ENCODE data around the gene ANTXR1.

Gene ANTXR1

DNA sequence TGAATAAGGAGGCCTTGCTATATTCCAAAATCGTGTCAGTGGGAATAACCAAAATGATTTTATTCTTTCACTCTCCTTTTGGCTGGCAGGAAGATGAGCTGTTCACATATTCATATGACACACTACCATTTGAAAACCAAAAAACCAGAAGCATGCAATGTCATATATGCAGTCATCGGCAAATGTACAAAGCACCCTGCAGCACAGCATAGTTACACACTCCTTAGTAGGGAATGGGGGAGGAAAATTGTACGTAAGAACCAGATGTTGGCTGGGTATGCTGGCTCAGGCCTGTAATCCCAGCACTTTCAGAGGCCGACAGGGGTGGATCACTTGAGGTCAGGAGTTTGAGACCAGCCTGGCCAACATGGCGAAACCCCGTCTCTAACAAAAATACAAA is 197.4 kb downstream of the ANTXR1 start:
- TF ChIP-seq, protein P1, sequence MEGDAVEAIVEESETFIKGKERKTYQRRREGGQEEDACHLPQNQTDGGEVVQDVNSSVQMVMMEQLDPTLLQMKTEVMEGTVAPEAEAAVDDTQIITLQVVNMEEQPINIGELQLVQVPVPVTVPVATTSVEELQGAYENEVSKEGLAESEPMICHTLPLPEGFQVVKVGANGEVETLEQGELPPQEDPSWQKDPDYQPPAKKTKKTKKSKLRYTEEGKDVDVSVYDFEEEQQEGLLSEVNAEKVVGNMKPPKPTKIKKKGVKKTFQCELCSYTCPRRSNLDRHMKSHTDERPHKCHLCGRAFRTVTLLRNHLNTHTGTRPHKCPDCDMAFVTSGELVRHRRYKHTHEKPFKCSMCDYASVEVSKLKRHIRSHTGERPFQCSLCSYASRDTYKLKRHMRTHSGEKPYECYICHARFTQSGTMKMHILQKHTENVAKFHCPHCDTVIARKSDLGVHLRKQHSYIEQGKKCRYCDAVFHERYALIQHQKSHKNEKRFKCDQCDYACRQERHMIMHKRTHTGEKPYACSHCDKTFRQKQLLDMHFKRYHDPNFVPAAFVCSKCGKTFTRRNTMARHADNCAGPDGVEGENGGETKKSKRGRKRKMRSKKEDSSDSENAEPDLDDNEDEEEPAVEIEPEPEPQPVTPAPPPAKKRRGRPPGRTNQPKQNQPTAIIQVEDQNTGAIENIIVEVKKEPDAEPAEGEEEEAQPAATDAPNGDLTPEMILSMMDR (IDR thresholded peaks at IDR 0.05; ENCODE audit: low read depth, low read length), result no peak
- no peak for DNase-seq (ENCODE audit: extremely low read depth, low read depth)

DNA sequence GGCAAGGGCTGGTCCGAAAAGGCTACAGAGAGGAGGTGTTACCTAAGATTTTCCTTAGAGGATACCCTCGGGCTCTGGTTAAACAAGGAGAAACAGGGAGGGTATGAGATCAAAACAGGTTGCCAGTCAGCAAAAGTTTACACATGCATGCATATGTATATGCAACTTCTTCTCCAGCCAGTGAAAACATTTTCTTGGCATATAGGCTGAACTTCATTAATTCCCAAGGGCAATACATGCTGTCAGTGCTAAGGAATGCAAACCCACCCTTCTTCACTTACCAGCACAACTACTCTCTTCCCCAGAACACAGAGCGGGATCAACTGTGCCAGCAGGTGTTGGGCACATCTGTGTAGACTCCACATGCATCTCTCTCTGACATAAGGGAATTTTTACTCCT is 198.1 kb downstream of the ANTXR1 start:
- DNase-seq (ENCODE audit: extremely low read depth, low read depth), result no peak
- TF ChIP-seq, protein P1 (IDR thresholded peaks at IDR 0.05; ENCODE audit: low read depth, low read length), result no peak

DNA sequence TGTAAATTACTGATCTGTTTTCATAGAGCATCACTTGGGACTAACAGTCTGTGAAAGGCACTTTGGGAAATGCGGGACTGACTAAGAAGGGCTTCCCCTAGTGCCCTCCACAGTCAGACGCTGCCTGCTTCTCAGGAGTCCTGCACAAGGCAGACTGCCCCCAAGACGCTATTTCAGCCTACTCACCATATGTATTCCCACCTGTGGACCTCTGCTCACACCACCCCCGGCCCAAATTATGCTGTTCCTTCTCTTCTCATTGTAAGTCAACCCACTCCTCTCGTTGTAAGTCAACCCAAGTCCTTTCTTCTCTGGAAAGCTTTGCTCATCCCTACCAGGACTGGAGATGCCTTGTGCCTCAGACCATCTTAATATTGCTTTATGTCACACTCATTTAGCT is 198.7 kb downstream of the ANTXR1 start:
- DNase-seq (ENCODE audit: extremely low read depth, low read depth), result no peak
- TF ChIP-seq, protein P1 (IDR thresholded peaks at IDR 0.05; ENCODE audit: low read depth, low read length), result no peak

DNA sequence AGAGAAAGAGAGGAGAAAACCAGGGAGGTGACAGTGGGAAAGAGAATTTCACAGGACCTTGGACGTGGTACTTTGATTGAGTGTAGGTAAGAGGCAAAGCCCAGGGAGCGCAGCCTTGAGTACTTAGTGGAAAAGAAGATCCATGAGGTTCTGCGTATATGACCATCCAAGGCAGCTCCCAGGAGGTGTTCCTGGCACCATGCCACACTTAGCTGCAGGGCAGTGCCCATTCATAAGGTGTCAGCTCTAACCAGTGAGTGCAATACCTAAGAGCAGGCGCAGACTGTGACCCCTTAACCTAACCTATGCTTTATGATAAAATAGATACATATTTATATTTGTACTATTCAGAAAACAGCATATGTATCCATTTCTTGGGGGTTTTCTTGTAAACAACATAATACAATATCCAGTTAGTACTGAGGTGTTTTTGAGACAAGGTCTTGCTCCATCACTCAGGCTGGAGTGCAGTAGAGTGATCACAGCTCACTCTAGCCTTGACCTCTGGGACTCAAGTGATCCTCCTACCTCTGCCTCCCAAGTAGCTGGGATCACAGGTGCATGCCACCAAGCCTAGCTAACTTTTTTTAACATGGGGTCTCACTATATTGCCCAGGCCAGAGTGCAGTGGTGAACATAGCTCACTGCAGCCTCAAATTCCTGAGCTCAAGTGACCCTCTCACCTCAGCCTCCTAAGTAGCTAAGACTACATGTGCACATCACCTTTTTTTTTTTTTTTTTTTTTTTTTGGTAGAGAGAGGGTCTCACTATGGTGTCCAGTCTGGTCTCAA is 199.5 kb downstream of the ANTXR1 start:
- no peak for DNase-seq (ENCODE audit: extremely low read depth, low read depth)
- TF ChIP-seq, protein P1 (IDR thresholded peaks at IDR 0.05; ENCODE audit: low read depth, low read length), result no peak

DNA sequence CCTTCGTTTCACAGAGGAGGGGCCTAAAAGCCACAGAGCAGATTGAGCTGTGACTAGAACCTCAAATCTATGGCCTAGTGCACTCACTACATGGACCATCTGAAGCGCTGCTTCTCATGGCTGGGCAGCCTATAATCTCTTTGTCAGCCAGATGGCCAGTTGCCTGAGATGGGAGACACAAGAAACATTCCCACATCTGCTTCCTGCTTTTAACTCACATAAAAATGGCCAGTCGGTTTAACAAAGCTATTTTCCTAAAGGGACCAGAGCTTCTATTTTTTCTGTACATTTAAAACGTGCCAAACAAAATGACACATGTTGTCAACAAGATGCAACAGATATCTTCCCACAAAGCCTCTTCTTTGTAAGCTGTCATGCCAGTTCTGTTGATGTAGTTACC is 200.2 kb downstream of the ANTXR1 start:
- no peak for DNase-seq (ENCODE audit: extremely low read depth, low read depth)
- TF ChIP-seq, protein P1 (IDR thresholded peaks at IDR 0.05; ENCODE audit: low read depth, low read length), result no peak

DNA sequence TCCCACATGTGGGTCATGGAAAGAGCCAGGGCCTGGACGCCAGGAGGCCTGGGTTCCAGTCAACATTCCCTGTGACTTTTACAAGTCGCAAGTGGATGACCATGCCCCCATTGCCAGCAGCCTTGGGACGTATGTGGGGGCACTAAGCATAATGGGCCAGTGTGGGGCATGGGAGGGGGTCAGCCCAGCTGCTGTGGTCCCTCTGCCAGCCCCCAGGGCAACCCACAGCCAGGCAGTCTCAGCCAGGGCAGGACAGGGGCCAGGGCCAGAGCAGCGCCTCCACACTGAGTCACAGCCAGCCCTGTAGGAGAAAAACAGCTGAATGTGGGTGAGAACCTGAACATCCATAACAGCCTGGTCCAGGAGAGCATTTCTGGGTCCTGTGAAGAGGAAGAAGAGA is 200.8 kb downstream of the ANTXR1 start:
- TF ChIP-seq, protein P1 (IDR thresholded peaks at IDR 0.05; ENCODE audit: low read depth, low read length), result no peak
- no peak for DNase-seq (ENCODE audit: extremely low read depth, low read depth)

DNA sequence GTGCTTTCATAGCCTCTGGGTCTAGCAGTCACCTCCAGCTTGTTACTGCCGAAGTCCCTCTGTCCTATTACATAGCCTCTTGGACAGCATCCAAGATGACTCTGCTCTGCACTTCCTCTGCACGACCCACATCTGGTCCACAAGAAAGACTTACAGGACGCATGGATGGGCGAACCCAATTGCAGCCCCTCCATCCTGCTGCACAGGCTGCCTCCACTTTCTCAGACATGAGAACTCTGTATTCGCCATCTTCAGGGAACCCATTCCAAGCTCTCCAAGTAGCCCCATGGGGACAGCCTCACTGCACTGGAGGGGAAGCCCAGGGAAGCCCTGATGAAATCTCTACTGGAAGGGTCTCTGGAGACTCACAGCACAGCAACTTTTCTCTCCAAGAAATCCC is 201.9 kb downstream of the ANTXR1 start:
- TF ChIP-seq, protein P1 (IDR thresholded peaks at IDR 0.05; ENCODE audit: low read depth, low read length), result no peak
- no peak for DNase-seq (ENCODE audit: extremely low read depth, low read depth)
